ENCODE data around the gene TBC1D24.
A peak's percentile ranks its signal among the peaks of the same experiment; 100 is the strongest.

Gene TBC1D24

DNA sequence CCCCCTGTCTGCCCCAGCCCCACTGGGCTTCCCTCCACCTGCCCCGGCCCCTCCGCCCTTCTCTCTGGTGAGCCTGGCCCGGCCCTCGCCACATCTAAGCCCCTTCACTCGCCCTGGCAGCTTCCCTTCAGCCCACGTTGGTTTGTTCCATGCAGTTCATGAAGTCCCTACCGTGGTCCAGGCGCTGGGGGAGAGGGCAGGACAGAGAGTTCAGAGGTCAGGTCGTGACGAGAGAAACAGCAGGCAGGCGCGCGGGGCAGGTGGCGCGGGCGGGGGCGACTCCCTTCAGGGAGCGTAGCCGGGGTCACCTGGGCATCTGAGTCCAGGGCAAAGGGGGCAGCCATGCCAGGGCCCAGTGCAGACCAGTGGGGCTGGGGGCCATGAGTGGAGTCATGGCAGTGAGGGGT is 23.9 kb upstream of the TBC1D24 start:
- DNase-seq, result no peak

DNA sequence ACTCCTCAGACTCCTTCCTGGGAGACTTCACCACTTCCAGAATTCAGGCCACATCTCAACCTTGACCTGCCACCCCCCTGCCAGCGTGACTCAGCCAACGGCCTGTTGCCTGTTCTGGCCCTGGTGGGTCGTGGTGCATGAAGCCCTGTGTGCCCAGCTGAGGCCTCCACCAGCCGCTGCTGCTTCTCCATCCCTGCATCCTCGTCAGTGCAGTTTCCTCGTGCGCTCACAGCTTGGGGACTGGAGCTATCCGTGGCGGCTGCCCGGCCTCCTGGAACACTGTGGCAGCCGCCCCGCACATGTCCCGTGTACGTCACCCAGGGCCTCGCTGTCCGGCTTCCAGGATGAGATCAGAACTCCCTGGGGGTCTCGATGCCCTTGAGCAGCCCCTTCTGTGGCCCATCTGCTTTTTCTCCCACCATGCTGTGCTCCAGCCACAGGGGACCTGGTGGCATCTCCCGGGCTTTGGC is 23.0 kb upstream of the TBC1D24 start:
- no peak for DNase-seq

DNA sequence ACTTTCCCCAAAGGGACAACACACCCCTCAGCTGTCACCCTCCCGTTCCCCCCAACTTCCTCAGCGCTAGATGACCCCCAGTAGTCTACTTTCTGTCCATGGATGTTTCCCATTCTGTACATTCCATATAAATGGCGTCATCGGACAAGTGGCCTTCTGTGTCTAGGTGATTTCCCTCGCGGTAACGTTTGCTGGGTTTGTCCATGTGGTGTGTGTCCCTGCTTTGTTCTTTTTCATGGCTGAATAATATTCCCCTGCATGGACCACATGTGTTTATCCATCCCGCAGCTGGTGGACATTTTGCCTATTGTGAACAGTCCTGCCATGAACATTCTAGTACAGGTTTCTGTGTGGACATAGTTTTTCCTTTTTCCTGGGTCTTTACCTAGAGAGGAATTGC is 22.3 kb upstream of the TBC1D24 start:
- no peak for DNase-seq

DNA sequence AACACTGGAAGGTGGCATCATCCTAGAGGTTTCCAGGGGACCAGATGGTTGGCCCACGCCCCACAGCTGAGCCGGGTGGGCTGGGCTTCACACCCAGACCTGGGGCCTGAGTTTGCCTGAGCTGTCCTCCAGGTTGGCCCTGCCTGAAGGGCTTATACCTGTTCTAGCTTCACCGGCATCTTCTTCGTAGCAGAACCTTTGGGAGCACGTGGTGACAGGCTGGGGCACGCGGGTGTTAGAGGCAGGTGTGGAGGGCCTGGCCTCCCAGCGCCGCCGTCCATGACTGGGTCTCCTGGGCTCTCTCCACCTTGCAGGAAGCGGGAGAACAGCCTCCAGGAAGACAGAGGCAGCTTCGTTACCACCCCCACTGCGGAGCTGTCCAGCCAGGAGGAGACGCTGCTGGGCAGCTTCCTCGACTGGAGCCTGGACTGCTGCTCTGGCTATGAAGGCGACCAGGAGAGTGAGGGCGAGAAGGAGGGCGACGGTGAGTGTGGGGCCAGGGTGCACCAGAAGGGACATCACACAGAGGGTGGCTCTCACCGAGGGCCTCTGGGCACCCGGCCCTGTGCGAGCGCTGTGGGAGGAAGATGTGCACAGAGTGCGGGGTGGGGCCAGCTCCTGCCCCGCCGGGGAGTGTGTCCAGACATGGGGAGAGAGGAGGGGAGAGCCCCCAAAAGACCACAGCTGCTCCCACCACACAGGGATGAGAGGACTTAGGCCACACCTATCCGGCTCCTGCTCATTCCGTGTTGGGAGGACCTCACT is 19.7 kb upstream of the TBC1D24 start:
- no peak for DNase-seq

DNA sequence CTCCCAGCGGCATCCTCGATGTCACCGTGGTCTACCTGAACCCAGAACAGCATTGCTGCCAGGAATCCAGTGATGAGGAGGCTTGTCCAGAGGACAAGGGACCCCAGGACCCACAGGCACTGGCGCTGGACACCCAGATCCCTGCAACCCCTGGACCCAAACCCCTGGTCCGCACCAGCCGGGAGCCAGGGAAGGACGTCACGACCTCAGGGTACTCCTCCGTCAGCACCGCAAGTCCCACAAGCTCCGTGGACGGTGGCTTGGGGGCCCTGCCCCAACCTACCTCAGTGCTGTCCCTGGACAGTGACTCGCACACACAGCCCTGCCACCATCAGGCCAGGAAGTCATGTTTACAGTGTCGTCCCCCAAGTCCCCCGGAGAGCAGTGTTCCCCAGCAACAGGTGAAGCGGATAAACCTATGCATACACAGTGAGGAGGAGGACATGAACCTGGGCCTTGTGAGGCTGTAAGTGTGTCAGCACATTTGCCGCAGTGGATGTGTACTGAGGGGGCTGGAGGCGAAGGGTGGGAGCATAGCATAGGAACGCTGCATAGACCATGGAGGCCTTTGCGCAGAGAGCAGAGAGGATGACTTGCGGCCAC is 18.3 kb upstream of the TBC1D24 start:
- no peak for DNase-seq

DNA sequence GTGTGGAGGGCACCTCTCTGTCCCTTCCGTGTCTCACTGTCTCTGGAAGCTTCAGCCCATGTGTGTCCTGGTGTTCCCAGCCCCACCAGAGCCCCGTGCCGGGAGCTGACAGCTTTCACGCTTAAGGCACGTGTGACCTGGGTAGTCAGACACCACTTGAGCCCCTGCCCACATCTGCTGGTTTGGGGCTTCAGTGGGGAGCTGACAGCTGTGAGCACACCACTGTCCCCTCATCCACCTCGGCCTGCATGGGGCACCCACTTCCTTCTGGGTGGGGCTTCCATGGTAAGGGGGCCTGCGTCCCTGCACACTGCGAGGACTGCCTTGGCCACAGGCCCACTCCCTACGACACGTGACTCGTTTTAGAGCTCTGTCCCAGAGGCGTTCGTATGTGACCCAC is 17.7 kb upstream of the TBC1D24 start:
- DNase-seq, result no peak

DNA sequence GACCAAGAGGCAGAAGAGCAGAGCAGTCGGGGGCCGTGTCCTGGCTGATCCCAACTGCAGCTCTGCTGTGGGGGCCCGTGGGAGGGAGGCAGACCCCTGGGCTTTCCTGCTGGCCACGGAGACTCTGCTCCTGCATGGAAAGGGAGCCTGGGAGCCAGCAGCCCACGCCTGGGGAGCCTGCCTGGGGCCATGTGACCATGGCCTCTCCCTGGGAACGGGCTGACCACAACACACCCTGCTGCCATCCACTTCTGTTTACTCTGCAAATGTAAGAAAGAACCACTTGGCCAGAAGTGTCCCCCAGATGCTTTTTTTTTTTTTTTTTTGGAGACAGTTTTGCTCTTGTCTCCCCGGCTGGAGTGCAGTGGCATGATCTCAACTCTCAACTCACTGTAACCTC is 17.0 kb upstream of the TBC1D24 start:
- DNase-seq, result no peak

DNA sequence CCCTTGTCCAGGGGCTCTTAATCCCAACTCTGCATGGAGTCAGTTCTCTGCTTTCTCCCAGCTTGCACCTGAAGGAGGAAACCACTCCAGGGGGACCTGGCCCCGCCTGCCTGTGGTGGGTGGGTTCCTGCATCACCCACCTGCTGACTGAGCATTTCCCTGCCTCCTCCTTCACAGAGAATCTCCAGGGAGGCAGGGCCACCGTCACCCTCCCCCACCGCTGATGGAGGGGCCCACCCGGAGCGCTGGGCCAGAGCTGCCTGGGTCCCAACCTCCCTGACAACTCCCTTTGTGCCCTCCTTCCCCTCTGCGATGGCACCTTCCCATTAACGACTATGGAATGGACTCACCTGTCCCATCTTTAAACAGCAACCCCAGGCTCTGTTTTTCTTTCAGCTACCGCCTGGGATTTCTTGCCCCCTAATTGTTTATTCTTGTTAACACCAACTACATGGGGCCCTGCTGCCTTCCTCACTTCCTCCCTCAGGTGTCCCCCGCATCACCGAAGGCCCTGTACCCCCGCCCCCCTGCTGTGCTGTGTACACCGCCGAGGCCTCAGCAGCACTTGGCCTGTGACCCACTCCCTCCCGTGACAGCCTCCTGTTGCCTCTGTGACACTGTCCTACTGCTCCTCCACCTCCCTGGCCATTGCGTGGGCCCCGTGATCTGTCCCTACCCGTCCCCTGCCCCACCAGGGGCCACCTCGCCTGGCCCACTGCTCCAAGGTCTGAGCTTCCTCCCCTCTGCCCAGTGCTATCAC is 15.9 kb upstream of the TBC1D24 start:
- DNase-seq, result no peak

DNA sequence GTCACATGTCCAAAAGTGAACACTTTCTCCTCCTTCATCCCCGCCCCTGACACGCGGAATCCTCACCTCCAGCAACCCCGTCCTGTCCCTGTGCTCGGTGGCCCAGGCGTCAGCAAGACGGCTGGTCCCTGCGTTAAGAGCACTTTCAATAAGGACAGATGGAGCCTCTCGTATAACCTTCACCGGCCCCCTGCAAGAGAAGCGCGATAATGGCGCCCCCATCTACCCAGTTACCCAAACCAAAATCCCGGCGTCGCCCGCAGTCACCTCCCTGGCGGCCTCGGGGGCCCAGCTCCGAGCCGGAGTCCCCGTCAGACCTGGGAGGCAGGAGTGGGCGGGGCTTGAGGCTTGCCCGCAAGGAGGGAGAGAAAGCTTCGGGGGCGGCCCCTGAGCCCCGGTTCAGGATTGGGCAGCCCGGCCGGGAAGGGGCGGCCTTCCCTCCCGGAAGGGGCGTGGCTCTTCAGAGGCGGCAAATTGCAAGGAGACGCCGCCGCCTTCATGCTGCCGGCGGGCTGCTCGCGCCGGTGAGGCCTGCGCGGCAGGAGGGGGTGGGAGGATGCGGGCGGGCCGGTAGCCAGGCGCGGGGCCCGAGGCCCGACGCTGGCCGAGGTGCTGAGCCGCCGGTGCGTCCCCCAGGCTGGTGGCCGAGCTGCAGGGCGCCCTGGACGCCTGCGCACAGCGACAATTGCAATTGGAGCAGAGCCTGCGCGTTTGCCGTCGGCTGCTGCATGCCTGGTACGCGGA is 15.1 kb upstream of the TBC1D24 start, which contains the start of gene TEDC2:
Gene TEDC2 (plus strand): TSS at position 463 of the 744 bp plus-strand sequence. CDS start 36 bp downstream, at position 499.
- peak; percentile 96 for DNase-seq

DNA sequence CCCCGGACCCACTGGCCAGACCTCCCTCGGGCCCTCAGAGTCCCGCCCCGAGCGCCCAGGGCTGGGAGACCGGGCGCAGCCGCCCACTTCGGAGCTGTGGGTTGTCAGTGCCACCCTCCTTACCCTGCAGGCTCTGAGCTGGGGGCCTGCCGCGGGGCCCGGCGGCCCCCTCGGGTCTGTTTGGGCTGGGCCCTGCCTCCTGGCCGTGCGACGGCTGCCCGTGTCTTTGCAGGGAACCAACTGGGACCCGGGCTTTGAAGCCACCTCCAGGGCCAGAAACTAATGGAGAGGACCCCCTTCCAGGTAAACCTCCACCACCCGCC is 14.6 kb upstream of the TBC1D24 start:
- DNase-seq, result no peak

DNA sequence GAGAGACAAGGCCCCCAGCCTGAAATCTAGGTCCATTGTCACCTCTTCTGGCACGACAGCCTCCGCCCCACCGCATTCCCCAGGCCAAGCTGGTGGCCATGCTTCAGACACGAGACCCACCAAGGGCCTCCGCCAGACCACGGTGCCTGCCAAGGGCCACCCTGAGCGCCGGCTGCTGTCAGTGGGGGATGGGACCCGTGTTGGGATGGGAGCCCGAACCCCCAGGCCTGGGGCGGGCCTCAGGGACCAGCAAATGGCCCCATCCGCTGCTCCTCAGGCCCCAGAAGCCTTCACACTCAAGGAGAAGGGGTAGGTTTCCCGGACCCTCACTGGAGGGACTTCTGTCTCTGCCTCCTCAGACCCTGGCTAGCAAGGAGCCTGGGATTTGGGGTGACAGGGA is 14.0 kb upstream of the TBC1D24 start:
- no peak for DNase-seq

DNA sequence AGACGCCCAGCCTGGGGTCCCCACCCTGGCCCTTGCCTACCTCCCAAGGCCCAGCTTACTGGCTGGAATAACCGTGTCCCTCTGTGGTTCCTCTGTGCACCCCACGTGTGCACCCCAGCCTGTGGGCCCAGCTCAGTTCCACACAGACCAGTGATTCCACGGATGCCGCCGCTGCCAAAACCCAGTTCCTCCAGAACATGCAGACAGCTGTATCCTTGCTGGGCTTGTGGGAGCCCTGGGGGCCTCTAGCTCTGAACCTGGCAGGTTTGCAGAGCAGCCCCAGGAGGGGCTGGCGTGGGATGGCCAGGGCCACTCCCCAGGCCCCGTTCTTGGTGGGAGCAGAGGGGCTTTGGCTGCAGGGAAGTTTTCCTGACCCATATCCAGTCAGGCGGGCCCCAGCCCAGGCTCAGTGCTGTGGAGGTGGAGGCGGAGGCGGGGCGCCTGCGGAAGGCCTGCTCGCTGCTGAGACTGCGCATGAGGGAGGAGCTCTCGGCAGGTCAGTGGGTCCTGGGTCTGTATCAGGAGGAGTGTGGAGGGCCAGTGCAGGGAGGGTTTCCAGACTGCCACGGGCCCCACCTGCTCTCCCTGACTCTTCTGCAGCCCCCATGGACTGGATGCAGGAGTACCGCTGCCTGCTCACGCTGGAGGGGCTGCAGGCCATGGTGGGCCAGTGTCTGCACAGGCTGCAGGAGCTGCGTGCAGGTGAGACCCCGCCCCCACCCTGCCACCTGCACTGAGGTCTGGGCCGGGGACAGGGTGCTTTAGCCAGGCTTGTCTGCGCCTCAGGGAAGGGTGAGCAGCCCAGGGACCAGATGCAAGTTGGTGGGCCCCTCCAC is 12.7 kb upstream of the TBC1D24 start:
- no peak for DNase-seq

DNA sequence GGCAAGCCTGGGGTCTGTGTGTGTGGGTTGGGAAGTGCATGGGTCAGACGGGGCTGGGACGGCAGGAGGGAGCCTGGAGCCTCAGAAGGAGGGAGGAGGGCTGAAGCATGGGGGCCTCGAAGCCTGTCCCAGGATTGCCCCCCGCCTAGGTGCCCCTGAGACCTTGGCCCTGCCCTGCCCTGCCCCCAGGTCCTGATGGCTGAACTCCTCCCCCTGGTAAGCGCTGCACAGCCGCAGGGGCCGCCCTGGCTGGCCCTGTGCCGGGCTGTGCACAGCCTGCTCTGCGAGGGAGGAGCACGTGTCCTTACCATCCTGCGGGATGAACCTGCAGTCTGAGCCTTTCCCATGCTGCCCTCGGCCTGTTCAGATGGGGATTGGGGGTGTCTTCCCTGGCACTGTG is 10.6 kb upstream of the TBC1D24 start:
- DNase-seq, result no peak

DNA sequence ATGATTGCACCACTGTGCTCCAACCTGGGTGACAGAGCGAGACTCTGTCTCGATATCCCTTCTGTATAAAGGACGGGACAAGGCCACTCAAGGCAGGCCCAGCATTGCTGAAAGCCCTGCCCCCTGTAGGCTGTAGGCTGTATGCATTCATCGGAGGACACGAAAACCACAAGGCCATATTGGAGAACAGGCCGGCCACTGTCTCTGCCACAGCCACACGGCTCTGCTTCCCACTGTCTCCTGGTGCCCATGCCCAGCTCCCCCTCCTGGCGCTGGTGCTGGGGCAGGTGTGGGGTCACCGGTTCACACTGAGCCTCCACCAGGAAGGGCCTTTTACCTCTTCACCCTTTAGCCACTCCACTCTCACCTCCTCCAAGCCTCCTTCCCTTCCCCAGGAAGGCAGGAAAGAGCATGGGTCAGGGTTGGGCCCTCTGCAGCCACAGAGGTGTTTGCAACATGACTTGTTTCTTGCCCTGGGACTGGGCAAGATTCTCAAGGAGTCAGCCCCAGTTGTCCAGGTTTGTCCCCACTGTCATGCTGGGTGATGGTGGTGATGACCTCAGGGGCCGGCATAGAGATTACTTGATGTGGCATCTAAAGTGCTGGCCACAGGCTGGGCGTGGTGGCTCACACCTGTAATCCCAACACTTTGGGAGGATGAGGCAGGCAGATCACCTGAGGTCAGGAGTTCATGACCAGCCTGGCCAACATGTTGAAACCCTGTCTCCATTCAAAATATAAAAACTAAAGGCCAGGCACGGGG is 9.1 kb upstream of the TBC1D24 start:
- no peak for DNase-seq

DNA sequence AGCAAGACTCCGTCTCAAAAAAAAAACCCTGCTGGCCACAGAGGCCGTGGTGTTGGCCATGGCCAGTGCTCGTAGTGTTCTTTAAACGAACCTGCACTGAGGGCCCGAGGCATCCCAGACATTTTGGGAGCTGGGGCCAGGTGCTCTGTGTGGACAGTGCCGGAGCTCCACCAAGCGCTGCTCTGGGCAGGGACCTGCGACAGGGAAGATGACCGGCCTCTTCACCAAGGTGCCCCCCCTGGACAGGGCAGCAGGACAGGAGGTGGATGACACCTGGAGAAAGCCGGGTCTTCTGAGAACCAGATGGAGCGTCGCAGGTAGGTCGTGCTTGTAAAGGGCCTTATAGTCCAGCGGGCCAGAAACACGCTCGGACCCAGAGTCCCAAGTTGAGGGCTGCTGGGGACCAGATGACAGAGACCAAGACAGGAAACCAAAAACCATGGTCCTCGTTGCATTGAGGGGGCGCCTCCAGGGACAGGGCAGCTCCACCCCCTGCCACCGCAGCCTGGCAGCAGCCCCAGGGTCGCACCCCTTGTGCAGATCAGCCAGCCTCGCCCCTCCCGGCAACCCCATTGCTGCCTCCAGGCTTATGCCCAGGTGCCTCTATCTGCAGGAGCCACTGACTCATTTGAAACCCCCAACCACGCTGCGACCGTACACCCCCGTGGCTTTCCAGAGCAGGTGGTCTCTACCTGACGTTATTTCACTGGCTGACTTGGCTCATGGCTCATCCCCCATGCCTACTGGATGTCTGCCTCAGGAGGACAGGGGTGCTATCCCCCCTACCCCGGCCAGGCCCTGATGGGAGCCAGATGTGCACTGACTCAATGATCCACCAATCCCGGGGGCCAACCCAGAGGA is 8.0 kb upstream of the TBC1D24 start:
- no peak for DNase-seq

DNA sequence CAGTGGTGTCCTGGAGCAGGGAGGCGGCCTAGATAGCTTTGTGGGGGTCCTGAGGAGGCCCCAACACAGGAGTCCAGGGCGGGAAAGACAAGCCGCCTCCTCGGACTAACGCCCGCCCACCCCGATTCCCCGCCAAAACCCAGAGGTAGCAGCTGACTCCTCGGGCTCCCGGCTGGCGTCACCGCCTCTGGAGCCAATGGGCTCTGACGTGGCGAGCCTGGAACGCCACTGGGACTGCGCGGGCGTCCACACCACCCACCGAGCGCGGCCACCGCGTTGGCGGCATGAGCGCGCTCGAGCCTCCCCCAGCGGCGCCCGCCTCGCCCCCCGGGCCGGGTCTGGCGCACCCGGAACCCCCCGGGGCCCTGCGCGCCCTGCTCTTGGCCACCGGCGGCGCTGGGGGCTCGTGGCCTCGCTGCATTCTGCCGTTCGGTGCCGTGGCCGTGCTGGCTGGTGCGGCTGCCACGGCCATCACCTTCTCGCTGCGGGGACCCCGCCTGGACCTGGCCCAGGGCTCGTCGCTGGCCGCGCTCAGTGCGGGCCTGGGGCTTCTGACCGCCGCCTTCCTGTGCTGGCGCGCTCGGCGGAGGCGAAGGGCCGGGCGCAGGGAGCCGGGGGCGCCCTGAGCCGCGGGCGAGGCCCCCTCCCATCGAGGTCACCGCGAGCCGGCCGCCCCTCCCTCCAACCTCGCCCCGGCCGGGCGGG is 7.2 kb upstream of the TBC1D24 start:
- peak; percentile 92 for DNase-seq

DNA sequence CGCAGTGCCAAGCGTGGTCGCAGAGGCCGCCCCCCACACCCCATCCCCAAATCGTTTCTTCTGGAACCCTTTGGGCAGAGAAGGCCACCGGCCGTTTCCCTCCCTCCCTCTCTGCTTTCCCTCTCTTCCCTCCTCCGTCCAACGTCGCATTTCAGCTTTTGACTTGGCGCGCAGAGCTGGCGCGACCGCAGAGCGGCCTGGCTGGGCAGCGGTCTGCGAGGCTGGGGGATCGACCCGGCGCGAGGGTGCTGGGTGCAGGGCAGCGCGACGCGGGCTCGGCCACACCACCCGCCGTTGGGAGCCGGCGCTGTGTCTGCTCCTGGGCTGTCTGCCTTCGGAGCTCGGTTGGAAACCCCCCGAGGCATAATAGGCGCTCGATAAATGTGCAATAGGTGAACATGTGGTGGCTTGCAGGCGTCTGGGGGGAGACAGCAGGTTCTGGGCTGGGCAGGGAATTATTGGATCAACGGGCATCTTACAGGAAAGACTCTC is 6.6 kb upstream of the TBC1D24 start:
- peak; percentile 73 for DNase-seq

DNA sequence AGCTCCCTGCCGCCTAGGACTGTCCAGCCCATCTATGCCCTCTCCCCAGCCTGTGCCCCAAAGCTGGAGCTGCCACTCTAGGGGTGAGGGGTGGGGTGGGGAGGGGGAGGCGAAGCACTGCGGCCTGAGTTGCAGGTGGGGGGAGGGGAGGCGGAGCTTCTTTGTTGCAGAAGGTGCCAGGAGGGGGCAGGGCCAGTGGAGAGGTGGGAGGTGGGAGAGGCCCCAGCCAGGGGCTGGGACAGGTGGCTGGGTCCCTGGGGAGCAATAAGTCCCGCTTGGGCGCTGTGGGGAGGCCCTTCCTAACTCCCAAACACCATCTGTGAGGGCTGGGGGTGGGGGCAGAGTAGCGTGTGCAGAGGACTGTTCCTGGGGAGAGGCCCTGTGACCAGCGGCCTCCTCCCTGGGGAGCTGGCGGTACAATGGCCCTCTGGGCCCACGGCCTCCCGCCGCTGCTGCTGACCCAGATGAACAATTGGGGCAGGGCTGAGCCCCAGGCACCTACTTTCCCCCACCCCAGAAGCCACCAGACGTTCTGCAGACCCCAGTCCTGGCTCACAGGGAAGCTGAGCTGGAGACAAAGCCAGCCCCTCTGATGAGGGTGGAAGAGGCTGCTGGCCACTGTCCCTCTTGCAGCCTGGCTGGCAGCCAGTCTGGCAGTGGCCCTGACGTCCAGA is 6.1 kb upstream of the TBC1D24 start:
- DNase-seq, result peak; percentile 67
